Subcutaneous adipose tissue (tissue), 4 donors: ENCODE results near the gene PARVB. TPM values are rescaled to one million over a fixed set of nuclear protein-coding genes. Genes with fewer than 3 reads are reported as not detected.

Experiments used
- CTCF ChIP-seq: fragments of 450-650 bp; IDR thresholded peaks from one replicate; pipeline ENCODE4 v1.5.1; 2016; ENCODE audit warnings: low read depth, mild to moderate bottlenecking, control low read depth, antibody characterized with exemption, moderate library complexity
- total RNA-seq, 4 donors: library from RNA; depleted of rRNA; stranded (reverse); fragments of >200 nt; gene quantifications; one replicate each; pipeline ENCODE4 v1.1.0, GENCODE V29; 2016

Gene PARVB
- total RNA-seq, 4 donors from 2014 or later: 47.8 to 175 (median 52.8) TPM

- no peak for TF ChIP-seq CTCF
These were observed 136.3 kb downstream of the PARVB start for GRCh38 chr22:44160421-44160820.

- no peak for TF ChIP-seq CTCF
These were observed 137.6 kb downstream of the PARVB start for GRCh38 chr22:44161673-44162072.

GRCh38 chr22:44162960-44163359 lies 138.9 kb downstream of the PARVB start:
- TF ChIP-seq CTCF: no peak

- TF ChIP-seq CTCF: no peak
These were observed 139.4 kb downstream of the PARVB start for GRCh38 chr22:44163536-44163935.

GRCh38 chr22:44164031-44164430 lies 139.9 kb downstream of the PARVB start:
- TF ChIP-seq CTCF: no peak

GRCh38 chr22:44165286-44165874 lies 141.3 kb downstream of the PARVB start:
- no peak for TF ChIP-seq CTCF

GRCh38 chr22:44166498-44167276 lies 142.6 kb downstream of the PARVB start:
- TF ChIP-seq CTCF: no peak
